Chondrocyte (in vitro differentiated cells): Measurements from ENCODE around the gene FAM13A. TPM values are rescaled to one million over a fixed set of nuclear protein-coding genes. Genes with fewer than 3 reads are reported as not detected.
"Not testable (repeated sequence)": the region's sequence is repeated elsewhere in the genome, so short reads cannot be mapped to it uniquely, and the experiment has no call there.

Experiments
- DNase-seq: peaks from one replicate; pipeline ENCODE4 v3.0.0; 2021; ENCODE audit warnings: mixed read lengths, low spot score
- H3K27ac Mint-ChIP-seq: one replicate; pipeline ENCODE4 v1.8.0; 2021; ENCODE audit warnings: mild to moderate bottlenecking, moderate library complexity, mixed read lengths; ENCODE audit not compliant: unreplicated experiment
- H3K27me3 Mint-ChIP-seq: 2 replicates; pipeline ENCODE4 v1.8.0; 2021; ENCODE audit warnings: low read depth, mixed read lengths
- H3K36me3 Mint-ChIP-seq: 2 replicates; pipeline ENCODE4 v1.8.0; 2021; ENCODE audit warnings: low read depth, mixed read lengths
- H3K4me1 Mint-ChIP-seq: 2 replicates; pipeline ENCODE4 v1.8.0; 2021; ENCODE audit warnings: low read depth, mild to moderate bottlenecking, mixed read lengths
- H3K4me3 Mint-ChIP-seq: one replicate; pipeline ENCODE4 v1.8.0; 2021; ENCODE audit warnings: mild to moderate bottlenecking, moderate library complexity, mixed read lengths; ENCODE audit not compliant: unreplicated experiment
- H3K9me3 Mint-ChIP-seq: 2 replicates; pipeline ENCODE4 v1.8.0; 2021; ENCODE audit warnings: low read depth, mixed read lengths
- total RNA-seq: library from RNA; stranded (reverse); gene quantifications from 3 replicates; pipeline ENCODE4 v1.2.1, GENCODE V29; 2021
- TF ChIP-seq, protein P1 (sequence below): fragments of 200-600 bp; sonication (generic); IDR thresholded peaks from 2 replicates; pipeline ENCODE4 v1.5.0; 2021; ENCODE audit warnings: antibody characterized with exemption, mild to moderate bottlenecking, moderate library complexity

The FAM13A gene
- total RNA-seq, 1 donor from 2014 or later = 10.5 TPM

DNA sequence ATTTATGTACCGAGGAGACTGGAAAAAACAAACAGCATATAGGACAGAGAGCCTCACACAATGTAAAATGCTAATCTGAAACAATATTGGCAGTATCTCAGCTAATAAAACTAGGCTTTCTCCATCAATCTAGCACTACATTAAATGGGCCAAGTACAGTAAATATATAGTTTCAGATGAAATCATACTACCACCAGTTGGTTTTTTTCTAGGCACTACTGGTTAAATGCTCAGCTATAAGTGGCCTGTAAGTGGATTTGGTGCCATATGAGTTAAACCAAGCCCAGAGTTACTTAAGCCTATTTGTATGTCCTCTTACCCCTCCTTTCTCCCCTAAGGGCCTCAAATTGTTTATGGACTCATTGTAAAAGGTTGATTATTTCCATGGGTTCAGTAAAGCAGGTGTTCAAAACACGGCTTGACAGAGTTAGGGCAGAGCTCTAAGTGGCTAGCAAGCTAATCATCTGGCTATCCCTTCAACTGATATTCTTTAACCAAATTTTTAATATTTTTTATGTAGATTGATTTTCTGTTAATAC lies 57.5 kb downstream of the FAM13A start:
- Mint-ChIP-seq H3K9me3 (no peaks in the 10 kb centered on the region), H3K4me1 (peaks cover 26% of the 10 kb centered on the region), H3K27me3 (no peaks in the 10 kb centered on the region), H3K36me3 (peaks cover 7% of the 10 kb centered on the region), H3K4me3 (no peak overlapping the region), H3K27ac (no peak overlapping the region)
- TF ChIP-seq, protein P1, sequence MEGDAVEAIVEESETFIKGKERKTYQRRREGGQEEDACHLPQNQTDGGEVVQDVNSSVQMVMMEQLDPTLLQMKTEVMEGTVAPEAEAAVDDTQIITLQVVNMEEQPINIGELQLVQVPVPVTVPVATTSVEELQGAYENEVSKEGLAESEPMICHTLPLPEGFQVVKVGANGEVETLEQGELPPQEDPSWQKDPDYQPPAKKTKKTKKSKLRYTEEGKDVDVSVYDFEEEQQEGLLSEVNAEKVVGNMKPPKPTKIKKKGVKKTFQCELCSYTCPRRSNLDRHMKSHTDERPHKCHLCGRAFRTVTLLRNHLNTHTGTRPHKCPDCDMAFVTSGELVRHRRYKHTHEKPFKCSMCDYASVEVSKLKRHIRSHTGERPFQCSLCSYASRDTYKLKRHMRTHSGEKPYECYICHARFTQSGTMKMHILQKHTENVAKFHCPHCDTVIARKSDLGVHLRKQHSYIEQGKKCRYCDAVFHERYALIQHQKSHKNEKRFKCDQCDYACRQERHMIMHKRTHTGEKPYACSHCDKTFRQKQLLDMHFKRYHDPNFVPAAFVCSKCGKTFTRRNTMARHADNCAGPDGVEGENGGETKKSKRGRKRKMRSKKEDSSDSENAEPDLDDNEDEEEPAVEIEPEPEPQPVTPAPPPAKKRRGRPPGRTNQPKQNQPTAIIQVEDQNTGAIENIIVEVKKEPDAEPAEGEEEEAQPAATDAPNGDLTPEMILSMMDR = no peak
- DNase-seq = no peak

DNA sequence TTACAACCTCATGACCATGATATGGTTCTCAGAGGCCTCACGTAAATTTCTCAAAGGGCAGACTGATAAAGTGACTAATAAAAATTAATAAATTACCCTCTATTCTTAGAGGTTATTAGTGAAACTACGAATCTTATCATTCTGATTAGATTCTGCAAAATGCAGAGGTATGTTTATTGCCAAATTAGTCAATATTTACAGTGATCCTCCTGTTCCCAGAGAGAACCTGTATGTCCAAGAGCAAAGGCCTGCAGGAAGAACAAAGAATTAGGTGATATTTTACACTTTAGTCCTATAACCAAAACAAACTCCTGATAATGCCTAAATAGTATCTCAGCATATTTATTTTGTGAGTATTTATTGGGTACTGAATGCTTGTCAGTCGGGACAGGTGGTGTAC lies 58.1 kb downstream of the FAM13A start:
- H3K4me3 Mint-ChIP-seq = no peak overlapping the region
- TF ChIP-seq, protein P1 = no peak
- no peak for DNase-seq
- H3K4me1 Mint-ChIP-seq = peaks cover 26% of the 10 kb centered on the region
- no peaks in the 10 kb centered on the region for H3K9me3 Mint-ChIP-seq
- H3K36me3 Mint-ChIP-seq = peaks cover 7% of the 10 kb centered on the region
- no peak overlapping the region for H3K27ac Mint-ChIP-seq
- H3K27me3 Mint-ChIP-seq = no peaks in the 10 kb centered on the region

DNA sequence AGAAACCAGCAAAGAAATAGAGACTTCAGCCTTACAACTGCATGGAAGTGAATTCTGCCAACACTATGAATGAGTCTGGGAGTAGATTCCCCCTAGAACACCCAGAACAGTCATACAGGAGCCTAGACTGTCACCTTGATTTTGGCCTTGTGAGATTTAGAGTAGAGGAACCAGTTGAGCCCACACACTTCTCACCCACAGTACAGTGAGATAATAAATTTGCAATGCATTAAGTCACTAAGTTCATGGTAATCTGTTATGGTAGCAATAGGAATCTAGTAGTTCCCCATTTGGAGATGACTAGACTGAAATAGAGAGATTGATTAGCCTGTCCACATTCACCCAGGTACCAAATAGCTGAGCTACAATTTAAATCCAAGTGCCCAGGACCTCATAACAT lies 59.0 kb downstream of the FAM13A start:
- Mint-ChIP-seq H3K36me3 (peaks cover 10% of the 10 kb centered on the region), H3K27ac (no peak overlapping the region), H3K4me3 (no peak overlapping the region), H3K9me3 (no peaks in the 10 kb centered on the region), H3K27me3 (no peaks in the 10 kb centered on the region), H3K4me1 (peaks cover 23% of the 10 kb centered on the region)
- no peak for DNase-seq
- TF ChIP-seq, protein P1 = no peak

DNA sequence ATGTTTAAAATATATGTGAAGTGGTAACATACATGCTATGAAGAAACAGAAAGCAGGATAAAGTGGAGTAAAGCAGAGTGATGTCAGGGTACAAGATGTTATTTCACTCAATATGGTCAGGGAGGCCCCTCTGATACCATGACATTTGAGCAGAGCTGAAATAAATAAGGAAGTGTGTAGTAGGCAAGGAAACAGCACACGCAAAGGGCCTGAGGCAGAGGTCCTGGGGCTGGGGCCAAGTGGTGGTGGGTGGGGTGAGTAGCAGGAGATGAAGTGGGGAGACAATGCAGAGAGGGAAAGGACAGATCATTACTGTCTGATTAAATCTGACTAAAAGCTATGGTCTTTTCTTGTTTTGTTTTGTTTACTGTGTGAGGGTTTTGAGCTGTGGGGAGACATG lies 61.1 kb downstream of the FAM13A start:
- TF ChIP-seq, protein P1 = no peak
- Mint-ChIP-seq H3K36me3 (peaks cover 10% of the 10 kb centered on the region), H3K27ac (no peak overlapping the region), H3K4me3 (no peak overlapping the region), H3K27me3 (no peaks in the 10 kb centered on the region), H3K4me1 (peaks cover 9% of the 10 kb centered on the region), H3K9me3 (no peaks in the 10 kb centered on the region)
- no peak for DNase-seq

DNA sequence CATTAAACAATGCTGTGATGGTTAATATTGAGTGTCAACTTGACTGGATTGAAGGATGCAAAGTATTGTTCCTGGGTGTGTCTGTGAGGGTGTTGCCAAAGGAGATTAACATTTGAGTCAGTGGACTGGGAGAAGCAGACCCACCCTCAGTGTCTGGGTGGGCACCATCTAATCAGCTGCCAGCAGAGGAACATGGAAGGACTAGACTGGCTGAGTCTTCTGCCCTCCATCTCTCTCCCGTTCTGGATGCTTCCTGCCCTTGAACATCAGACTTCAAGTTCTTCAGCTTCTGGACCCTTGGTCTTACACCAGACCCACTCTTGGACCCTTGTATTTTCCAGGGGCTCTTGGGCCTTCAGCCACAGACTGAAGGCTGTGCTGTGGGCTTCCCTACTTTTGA lies 61.7 kb downstream of the FAM13A start:
- H3K36me3 Mint-ChIP-seq, DNase-seq, H3K4me3 Mint-ChIP-seq, H3K27me3 Mint-ChIP-seq, H3K27ac Mint-ChIP-seq, H3K4me1 Mint-ChIP-seq, H3K9me3 Mint-ChIP-seq: not testable (repeated sequence)

DNA sequence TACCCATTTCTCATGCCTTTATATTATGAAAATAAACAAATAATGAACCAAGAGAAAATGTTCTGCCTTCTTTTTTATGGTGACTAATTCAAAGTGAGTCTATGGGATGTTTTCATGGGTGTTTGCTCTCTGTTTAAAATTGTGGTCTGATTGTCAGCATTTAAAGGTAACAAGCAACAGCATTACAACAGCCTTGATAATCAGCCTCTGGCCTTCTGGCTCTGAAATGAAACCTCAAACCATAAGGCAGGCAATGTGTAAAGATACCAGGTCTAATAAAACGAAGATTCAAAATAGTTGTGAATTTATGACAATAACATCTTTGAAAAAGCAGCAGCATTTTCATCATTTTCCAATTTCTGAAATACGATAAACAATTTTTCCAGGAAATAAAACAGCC lies 63.7 kb downstream of the FAM13A start:
- Mint-ChIP-seq H3K4me1 (peaks cover 15% of the 10 kb centered on the region), H3K27ac (no peak overlapping the region), H3K4me3 (no peak overlapping the region), H3K9me3 (no peaks in the 10 kb centered on the region), H3K36me3 (peaks cover 9% of the 10 kb centered on the region), H3K27me3 (no peaks in the 10 kb centered on the region)
- no peak for DNase-seq
- TF ChIP-seq, protein P1 = no peak
